ENCODE results near the gene LRRC73.
"Not testable (repeated sequence)": the region's sequence is repeated elsewhere in the genome, so short reads cannot be mapped to it uniquely, and the experiment has no call there.

GRCh38 chr6:43557620-43558019 lies 47.5 kb upstream of the LRRC73 start:
- TF ChIP-seq CTCF (conservative IDR thresholded peaks at IDR 0.05); EZH2 (IDR thresholded peaks at IDR 0.05; ENCODE audit: low read depth): not testable (repeated sequence)

Data from PC-9 (cell line).